Right lobe of liver (tissue), 4 donors: ENCODE results near the gene CREB3L2.

Source experiments
- POLR2A ChIP-seq: fragments of 450-650 bp; IDR thresholded peaks from one replicate; pipeline ENCODE4 v1.6.1; 2017; ENCODE audit warnings: antibody characterized with exemption, mild to moderate bottlenecking
- TF ChIP-seq, protein P1 (sequence below), 4 donors: fragments of 200-600 bp in 3 of 4; fragments of 450-650 bp in 1 of 4; IDR thresholded peaks; one replicate each; pipeline versions ENCODE4 v1.5.1 to v1.8.0; 2016 to 2022; ENCODE audit warnings: antibody characterized with exemption in 4 of 4, mild to moderate bottlenecking in 2 of 4
- donor health status: DM: no; HTN: no; CAD: no.
- donor health status: DM: no; HTN: no; CAD: no.
- donor health status: DM: no; HTN: yes; CAD: no.

DNA sequence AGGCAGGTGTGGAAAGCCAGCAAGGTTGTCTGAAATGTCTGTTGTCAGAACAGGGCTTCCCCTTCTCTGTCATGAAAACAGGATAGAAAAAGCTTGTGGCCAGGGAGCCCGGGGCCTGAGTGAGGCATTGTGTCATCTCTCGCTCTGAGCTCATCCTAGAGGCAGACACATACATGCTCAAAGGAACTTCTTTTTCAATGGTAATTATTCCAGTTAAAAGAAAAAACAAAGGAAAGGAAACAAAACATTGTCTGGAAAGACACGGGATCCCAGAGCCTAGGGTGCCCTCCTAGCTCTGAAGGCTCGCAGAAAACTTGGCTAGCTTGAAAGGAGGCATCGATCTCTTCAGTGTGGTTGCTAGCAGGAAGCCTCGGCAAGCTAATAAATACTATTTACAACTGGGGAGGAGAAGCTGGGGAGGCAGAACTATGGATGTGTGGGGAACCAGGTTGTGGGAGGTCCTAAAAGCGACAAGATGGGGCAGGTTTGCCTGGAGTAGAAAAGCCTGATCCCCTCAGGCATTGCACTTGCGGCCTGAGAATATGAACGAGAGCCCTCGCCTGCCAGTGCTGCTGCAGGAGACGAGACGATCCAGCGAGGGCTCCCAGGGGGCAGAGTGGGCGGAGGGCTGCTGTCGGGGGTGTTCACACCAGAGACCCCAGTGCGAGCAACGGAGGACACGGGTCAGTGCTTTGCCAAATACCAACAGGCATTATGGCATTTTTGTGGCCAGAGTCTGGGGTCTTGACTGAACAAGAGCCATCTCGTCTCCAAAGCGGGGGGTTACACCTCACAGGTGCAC lies 122.3 kb downstream of the CREB3L2 start:
- TF ChIP-seq, protein P1, sequence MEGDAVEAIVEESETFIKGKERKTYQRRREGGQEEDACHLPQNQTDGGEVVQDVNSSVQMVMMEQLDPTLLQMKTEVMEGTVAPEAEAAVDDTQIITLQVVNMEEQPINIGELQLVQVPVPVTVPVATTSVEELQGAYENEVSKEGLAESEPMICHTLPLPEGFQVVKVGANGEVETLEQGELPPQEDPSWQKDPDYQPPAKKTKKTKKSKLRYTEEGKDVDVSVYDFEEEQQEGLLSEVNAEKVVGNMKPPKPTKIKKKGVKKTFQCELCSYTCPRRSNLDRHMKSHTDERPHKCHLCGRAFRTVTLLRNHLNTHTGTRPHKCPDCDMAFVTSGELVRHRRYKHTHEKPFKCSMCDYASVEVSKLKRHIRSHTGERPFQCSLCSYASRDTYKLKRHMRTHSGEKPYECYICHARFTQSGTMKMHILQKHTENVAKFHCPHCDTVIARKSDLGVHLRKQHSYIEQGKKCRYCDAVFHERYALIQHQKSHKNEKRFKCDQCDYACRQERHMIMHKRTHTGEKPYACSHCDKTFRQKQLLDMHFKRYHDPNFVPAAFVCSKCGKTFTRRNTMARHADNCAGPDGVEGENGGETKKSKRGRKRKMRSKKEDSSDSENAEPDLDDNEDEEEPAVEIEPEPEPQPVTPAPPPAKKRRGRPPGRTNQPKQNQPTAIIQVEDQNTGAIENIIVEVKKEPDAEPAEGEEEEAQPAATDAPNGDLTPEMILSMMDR (IDR thresholded peaks at IDR 0.05) = no peak
- no peak for TF ChIP-seq POLR2A
